GM21381 (cell line): ENCODE measurements around the gene CAMK1D.
"Not testable (repeated sequence)": the region's sequence is repeated elsewhere in the genome, so short reads cannot be mapped to it uniquely, and the experiment has no call there.

ENCODE experiments used
- ATAC-seq: cut with Tn5 transposase; IDR thresholded peaks from one replicate; pipeline ENCODE4 v1.9.1; 2021; ENCODE audit warnings: mild to moderate bottlenecking, moderate library complexity; ENCODE audit not compliant: unreplicated experiment

The CAMK1D gene

DNA sequence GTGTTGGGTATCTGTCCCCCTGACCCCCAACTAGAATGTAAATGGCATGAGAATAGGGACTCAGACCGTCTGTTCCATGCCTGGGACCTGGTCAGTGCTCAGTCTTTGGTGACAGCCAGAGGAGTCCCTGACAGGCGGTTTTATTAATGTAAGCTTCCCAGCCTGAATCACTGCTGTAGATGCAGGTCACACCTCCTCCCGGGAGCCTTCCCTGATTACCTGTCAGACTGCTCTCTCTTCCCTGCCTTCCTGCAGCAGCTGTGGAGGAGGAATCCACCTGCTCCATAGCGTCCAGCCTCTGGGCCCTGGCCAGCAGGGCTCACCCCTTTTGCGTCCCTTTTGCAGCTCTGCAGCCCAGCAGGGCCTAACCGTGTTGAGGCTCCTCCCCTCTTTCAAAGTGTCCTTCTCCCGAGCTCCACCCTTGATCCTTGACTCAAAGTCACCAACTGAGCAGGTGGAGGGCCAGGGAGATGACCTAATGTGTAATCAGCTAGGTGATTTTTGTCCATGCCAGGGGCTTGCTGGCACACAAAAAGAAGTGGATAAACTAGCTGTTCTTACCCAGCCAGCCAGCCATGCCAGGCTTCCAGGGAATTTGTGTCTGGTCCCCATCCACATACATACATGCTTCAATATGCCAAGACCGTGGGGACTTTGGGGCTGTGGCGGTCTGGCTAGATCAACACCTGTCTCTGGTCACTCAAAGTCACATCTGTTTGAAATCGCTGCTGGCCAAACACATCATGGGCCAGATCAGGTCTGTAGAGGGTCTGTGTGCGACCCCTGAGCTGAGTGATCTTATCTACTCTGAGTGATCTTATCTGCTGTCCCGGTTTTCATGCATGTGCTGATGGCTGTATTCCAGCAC, 457.1 kb downstream of the CAMK1D start:
- ATAC-seq: no peak

DNA sequence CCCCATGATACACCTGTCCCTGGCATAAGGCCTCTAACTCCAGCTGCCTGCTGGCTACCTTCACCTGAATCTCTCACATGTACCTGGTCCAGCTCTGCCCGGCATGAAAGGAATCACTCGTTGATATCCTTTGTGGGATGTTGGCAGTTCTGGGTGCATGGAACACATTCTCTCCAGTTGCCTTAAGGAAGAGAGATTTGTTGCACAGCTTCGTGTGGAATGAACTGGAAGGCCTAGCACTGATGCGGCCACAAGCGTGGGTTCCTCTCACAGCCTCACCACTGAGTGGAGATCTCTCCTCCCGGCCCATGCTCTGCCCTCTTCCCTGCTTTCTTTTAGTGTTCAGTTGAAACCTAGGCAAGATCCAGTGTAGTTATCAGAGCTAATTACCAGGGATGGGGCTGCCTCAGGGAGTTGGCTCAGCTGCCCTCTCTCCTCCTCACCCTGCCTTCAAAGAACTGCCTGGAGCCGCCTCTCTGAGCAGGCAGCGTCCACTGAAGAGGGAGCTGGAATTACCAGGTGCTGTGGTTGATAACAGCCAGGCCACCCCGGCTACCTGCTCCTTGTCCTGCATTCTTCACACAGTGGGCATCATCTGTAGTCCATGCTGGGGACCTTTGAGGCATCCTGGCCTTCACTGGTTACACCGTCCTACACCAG, 457.9 kb downstream of the CAMK1D start:
- no peak for ATAC-seq

DNA sequence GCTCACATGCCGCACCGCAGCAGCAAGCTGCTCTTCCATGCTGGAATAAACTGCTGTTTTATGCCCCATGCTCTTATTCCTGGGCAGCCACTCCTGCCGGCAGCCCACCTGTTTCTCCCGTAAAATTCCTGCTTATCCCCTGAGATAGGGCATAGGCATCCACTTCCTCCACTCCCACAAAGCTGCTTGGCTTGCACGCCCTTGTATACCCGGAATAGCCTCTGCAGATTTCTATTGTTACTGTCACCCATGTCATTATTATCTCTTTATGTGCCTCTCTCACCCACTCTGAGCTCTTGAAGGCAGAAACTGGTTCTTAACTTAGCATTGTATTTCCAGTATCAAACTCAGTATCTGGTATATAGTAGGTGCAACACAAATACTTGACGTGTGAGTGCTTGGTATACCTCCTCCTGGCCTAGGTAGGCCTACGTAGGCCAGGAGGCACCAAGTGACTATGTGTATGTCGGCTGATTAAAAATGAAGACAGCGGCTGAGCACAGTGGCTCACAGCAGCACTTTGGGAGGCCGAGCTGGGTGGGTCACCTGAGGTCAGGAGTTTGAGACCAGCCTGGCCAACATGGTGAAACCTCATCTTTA, 458.8 kb downstream of the CAMK1D start:
- no peak for ATAC-seq

DNA sequence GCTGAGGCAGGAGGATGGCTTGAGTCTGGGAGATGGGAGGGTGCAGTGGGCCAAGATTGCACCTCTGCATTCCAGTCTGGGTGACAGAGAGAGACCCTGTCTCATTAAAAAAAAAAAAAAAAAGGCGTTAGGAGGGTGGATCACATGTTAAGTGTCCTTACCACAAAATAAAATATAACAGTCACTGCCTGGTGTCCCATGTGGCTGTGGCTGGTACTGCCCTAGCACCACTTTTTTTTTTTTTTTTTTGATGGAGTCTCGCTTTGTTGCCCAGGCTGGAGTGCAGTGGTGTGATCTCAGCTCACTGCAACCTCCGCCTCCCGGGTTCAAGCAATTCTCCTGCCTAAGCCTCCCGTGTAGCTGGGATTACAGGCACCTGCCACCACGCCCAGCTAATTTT, 460.7 kb downstream of the CAMK1D start:
- ATAC-seq: not testable (repeated sequence)

DNA sequence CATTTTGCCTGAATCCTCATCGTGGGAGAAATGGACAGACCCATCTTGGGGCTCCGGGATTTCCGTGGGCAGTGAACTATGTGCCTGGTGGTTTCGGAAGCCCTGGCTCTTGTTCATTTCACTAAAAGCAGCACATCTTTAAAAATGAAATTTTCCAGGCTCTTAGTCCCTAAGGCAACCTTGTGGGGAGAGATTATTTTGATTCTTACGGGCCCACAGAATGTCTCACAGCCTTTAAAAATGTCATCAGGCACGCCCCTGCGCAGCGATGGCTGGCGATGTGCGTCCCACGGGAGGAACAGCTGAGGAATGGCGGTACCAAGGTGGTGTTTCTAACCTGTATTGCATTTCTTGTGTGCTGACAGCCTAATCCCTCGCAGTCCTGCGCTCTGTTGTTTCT, 462.5 kb downstream of the CAMK1D start:
- no peak for ATAC-seq

DNA sequence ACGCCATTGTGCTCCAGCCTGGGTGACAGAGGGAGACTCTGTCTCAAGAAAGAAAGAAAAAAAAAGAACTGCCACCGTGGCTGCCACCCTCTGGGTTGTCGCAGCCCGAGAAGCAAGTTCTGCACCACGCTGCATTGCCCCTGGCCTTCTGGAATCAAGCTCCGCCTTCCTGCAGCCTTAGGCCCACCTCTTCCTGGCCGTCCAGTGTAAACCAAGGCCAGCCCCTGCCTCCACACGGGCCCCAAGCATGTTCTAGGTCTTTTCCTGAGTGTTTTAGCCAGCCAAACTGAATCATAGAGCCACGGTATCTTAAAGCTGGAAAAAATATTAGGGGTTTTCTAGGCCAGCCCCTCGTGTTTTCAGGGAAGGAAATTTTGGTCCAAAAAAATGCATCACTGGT, 463.2 kb downstream of the CAMK1D start:
- ATAC-seq: no peak

DNA sequence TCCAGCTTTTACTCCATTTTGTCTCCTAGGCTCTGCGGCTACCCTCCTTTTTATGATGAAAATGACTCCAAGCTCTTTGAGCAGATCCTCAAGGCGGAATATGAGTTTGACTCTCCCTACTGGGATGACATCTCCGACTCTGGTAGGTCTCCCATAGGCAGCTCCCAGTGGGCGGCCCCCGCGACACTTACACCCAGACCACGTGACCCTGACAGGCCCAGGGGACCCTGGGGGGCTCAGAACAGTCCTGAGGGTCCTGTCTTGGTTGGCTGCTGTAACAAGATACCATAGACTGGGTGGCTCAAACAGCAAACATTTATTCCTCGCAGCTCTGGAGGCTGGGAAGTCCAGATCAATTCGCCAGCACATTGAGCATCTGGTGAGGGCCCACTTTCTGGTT, 464.8 kb downstream of the CAMK1D start:
- ATAC-seq: no peak

DNA sequence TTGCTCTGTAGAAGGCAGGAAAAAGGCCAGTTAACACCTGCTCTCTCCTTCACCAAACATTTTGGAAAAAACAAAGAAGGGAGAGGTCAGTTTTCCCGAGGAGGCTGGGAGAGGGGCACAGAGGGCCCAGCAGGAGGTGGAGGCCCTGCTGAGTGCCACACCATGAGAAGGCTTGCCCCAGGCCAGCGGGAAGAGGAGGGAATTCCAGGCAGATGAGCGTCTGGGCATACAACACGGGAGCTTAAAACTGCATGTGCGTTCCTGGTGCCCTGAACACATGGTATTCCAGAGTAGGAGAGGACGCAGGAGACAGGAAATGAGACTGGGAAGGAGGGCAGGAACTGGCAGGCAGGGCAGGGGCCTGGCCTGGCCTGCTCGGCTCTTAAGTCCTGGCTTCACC, 469.7 kb downstream of the CAMK1D start:
- ATAC-seq: no peak

DNA sequence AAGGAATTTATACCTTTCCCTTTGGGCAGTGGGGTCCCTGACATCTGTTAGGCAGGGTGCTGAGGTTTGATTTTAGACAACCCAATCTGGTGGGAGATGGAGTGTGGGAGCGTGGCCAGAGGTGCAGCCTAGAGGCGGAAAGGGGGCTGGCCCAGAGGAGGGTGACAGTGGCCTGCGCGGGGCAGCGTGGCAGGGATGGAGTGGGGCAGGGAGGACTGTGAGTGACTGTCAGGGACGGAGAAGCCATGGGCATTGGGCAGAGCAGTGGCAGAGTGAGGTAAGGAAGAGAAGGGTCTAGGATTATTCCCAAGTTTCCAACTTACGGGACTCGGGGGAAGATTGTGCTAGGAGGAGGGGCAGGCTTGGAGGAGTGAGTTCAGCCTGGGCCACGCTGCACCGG, 470.3 kb downstream of the CAMK1D start:
- no peak for ATAC-seq

DNA sequence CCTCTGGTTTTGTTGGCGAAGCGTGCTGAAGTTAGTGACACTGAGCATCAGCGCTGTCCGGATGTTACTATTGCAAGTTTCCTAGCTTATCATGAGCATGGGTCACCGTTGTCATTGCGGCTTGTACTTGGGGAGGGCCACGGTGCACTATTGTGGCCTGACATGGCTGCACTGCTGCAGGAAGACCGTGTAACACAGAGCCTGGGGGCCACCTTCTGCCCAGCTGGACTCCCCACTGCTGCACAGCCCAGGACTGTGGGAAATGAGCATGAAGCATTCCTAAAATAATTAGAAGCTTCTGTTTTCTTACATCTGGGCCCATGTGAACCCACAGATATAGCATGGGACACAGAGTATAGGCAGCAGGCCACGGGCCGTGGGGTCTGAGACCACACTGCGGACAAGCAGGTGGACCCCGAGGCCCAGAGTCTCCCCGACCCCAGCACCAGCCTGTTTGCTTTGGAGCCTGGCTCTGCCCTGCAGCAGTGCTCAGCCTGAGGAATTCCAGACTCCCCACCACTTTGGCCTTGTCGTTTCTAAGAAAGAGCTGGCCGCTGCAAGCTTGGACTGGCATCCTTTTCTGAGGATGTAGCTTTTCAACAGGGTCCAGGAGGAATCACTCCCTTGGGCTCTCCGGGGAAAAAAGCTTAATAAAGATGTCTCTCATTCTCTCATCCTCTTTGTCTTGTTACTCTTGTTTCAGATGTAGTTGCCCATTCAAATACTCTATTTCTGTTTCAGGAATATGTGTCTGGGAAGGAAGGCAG, 473.0 kb downstream of the CAMK1D start:
- no peak for ATAC-seq

DNA sequence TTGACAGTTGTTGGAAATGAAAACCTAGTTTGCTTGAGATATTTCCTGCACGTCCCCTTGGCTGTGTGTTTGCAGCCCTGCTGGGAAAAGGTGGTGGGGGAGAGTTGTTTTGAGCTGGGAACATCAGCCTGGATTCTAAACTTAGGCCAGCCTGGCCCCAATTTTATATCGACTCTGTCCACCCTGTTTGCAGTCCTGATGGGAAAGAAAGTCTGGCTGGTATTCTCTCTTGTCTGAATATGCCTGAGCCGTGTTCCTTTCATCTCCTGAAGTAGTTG, 473.5 kb downstream of the CAMK1D start:
- ATAC-seq: no peak

DNA sequence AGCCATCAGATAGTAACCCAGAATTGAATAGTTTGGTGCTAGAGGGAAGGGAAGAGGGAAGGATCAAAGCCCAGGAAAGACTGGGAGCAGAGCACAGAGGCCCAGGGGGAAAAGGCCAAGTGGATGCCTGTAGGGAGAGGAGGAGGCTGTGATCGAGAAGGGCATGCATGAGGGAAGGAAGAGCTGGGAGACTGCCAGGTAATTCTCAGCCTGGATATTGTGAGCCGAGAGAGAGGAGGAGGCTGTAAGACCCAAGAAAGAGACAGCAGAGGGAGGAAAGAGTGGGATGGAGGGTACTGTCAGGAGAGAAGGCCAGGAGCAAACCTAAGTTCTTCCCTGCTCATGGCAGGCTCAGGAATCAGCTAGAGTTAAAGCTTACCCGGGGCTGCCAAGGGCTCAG, 474.0 kb downstream of the CAMK1D start:
- ATAC-seq: no peak

DNA sequence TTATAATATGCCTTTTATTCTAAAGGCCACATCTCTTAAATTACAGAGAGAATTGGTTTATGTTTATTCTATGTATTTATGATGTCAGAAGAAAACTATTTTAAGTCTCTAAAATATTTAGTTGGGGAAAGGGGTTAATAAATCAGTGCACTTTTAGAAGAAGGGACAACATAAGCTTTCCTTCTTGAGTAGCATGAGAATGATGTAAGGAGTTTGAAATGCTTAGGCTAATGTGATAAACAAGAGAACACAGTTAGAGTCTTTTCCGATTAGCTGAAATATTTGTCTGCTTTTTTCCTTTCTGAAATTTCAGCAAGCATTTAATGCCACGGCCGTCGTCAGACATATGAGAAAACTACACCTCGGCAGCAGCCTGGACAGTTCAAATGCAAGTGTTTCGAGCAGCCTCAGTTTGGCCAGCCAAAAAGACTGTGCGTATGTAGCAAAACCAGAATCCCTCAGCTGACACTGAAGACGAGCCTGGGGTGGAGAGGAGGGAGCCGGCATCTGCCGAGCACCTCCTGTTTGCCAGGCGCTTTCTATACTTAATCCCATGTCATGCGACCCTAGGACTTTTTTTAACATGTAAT, 476.0 kb downstream of the CAMK1D start:
- no peak for ATAC-seq

DNA sequence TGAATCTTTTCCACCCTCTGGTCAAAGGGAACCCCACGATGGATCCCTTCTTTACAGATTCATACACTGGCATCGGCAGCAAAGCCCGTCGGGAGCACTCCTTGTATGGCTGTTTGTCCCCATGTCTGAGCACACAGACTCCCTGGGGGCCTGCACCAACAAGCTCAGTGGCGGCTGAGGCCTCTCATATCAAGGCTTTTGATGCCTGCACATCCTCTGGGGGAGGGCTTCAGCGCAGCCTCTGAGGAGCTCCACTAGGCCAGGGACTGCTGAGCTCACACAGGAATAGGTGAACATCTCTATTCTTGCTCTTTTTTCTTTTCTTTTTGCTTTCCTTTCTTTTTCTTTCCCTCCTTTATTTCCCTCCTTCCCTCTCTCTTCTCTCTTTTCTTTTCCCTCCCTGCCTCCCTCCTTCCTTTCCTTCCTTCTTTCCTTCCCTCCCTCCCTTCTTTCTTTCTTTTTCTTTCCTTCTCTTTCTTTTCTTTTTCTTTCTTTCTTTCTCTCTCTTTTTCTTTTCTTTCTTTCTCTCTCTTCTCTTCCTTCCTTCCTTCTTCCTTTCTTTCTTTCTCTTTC, 477.5 kb downstream of the CAMK1D start:
- ATAC-seq: no peak

DNA sequence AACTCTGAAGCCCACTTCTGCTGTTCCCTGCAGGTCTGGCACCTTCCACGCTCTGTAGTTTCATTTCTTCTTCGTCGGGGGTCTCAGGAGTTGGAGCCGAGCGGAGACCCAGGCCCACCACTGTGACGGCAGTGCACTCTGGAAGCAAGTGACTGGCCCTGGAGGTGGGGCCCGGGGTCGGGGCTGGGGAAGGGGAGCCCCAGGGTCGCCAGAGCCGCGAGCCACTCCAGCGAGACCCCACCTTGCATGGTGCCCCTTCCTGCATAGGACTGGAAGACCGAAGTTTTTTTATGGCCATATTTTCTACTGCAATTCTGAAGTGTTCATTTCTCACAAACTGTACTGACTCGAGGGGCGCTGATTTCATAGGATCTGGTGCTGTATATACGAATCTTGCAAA, 479.4 kb downstream of the CAMK1D start:
- ATAC-seq: no peak

DNA sequence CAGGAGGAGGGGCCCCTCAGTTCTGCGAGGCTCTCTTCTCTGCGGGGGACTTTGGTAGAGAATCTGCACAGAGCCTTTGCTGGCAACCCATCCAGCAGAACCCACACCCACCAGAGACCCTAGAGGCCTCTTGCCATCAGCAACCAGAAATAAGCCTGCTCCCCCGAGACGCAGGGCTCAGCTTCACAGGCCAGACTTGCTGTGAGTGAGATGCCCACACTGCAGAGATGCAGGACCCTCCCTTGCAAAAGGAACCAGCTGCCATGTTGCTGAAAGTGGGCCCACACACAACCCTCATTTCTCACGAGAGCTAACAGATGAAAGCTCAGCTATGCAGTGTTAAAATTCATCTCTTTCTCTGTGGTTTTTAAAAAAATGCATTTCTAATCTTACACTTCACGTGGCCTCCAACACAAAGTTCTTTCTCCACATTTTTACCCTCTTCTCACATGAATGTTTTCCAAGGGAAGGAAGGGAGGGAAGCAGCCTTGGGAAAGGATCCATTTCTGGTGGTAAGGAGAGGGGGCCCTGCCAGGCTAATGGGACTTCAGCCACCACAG, 480.6 kb downstream of the CAMK1D start:
- ATAC-seq: no peak

DNA sequence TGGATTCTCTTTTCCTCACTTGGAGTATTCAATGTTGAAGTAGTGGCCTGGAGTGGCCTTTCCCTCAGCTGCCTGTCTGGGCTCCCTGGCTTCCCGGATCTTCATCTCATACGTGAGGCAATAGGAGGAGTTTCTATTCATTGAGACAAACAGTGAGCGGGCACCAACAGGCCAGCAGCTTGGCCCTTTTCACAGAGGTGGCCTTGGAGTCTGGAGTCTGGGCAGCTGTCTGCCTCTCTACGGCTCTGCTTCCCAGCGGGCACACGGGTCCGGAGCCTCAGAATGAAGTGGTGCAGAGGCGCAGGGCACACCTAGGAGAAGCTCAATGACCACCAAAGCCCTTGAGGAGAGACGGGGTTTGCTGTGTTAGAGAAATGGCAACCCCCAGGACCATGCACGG, 482.7 kb downstream of the CAMK1D start:
- ATAC-seq: no peak

DNA sequence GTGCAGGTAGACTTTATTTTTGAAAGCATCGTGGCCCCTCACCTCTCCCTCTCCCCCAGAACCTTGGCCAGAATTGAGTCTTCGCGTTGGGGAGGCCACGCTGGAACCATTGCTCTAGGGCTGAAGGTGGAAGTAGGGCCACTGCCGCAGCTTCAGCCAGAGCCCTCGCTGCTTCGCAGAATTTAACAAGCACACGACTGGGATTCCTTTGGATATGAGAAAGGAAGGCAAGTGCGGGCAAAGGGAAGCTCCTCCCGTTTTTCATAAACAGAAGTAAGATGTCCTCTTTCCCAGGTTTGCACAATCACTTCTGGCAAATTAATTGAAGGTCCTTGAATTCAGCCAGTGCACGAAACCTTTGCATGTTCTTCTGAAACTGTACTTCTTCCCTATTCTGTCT, 484.1 kb downstream of the CAMK1D start:
- ATAC-seq: no peak

DNA sequence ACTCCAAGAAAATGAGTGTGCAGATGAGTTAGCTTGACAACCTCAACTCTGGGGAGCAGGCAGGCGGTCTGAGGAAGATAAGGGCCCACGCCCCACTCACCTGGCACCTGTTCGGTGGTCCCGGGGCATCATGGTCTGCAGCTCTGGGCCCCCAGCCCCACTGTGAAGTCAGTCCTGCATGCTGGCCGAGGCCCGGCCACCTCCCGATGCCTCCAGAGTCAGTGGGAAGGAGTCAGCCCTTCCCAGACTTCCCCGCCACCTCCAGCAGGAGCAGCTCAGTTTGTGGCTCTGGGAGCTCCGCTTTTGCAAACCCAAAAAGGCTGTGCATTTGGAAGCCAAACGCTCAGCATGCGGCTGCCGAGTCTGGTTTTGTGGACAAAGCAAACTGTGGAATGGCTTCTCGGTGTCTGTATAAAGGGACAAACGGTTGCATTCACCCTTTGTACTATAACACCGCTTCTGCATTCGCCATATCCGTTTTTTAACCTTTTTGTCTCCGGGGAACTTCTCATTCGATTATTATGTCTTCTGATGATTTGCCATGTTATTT, 484.8 kb downstream of the CAMK1D start:
- no peak for ATAC-seq

DNA sequence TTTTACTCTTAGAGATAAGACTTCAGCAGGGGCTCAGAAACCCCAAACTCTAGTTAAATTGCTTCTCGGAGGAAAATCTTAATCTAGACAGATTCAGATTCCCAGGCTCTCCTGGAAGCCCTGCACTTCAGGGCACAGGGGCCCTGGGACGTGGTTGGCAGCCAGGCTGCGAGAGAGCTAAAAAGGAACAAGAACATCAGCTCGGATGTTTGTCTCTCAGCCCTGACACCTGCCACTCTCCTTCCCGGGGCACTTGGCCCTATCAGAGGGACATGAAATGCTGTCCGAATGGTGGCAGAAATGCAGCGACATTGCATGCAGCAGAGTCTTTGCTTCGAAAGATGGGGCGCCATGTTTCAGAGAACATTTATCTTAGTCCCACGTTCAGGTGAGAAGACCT, 485.4 kb downstream of the CAMK1D start:
- ATAC-seq: no peak
